Renal pelvis (tissue), 12 donors: ENCODE data around the gene ST6GALNAC3. TPM values are rescaled to one million over a fixed set of nuclear protein-coding genes. Genes with fewer than 3 reads are reported as not detected.
"Not testable (repeated sequence)": the region's sequence is repeated elsewhere in the genome, so short reads cannot be mapped to it uniquely, and the experiment has no call there.

Source experiments
- DNase-seq: peaks from one replicate; pipeline ENCODE4 v3.0.0-alpha.2; 2013
- long read RNA-seq, 16 experiments: transcript quantifications; one replicate each; lab custom pipeline, GENCODE V29; 2026
- polyA plus RNA-seq, 3 donors: library from polyadenylated mRNA; unstranded; fragments of 120-200 nt; gene quantifications; one replicate each; pipeline ENCODE4 v1.2.1, GENCODE V29; 2013; ENCODE audit not compliant: insufficient read length in 3 of 3

ST6GALNAC3 gene
- 10 to 100 TPM; 81.7 to 82.8 (median 81.9) TPM for polyA plus RNA-seq
- long read RNA-seq, donor 1, partial matches to known transcripts: 58 of 58 reads
- long read RNA-seq, donor 1, other reads (novel, unspliced or antisense): 0 of 58 reads
- long read RNA-seq, donor 2, partial matches to known transcripts: 66 of 70 reads
- long read RNA-seq, donor 2, other reads (novel, unspliced or antisense): 0 of 70 reads
- long read RNA-seq, donor 3, partial matches to known transcripts: 60 of 60 reads
- long read RNA-seq, donor 3, other reads (novel, unspliced or antisense): 0 of 60 reads
- long read RNA-seq, donor 4, partial matches to known transcripts: 19 of 19 reads
- long read RNA-seq, donor 4, other reads (novel, unspliced or antisense): 0 of 19 reads
- long read RNA-seq, donor 5, partial matches to known transcripts: 21 of 22 reads
- long read RNA-seq, donor 5, other reads (novel, unspliced or antisense): 0 of 22 reads
- long read RNA-seq, donor 6, partial matches to known transcripts: 61 of 61 reads
- long read RNA-seq, donor 6, other reads (novel, unspliced or antisense): 0 of 61 reads
- long read RNA-seq, donor 7, partial matches to known transcripts: 54 of 55 reads
- long read RNA-seq, donor 7, other reads (novel, unspliced or antisense): 0 of 55 reads
- long read RNA-seq, donor 8: 0 reads
- long read RNA-seq, donor 9, partial matches to known transcripts: 41 of 42 reads
- long read RNA-seq, donor 9, other reads (novel, unspliced or antisense): 0 of 42 reads
- long read RNA-seq, donor 10, partial matches to known transcripts: 38 of 40 reads
- long read RNA-seq, donor 10, other reads (novel, unspliced or antisense): 0 of 40 reads
- long read RNA-seq, donor 11, partial matches to known transcripts: 17 of 17 reads
- long read RNA-seq, donor 11, other reads (novel, unspliced or antisense): 0 of 17 reads
- long read RNA-seq, donor 12, partial matches to known transcripts: 37 of 38 reads
- long read RNA-seq, donor 12, other reads (novel, unspliced or antisense): 0 of 38 reads
- long read RNA-seq, donor 13, partial matches to known transcripts: 17 of 18 reads
- long read RNA-seq, donor 13, other reads (novel, unspliced or antisense): 0 of 18 reads
- long read RNA-seq, donor 14: 0 reads
- long read RNA-seq, donor 15, partial matches to known transcripts: 29 of 29 reads
- long read RNA-seq, donor 15, other reads (novel, unspliced or antisense): 0 of 29 reads
- long read RNA-seq, donor 16, partial matches to known transcripts: 57 of 58 reads
- long read RNA-seq, donor 16, other reads (novel, unspliced or antisense): 0 of 58 reads

GRCh38 chr1:76074321-76075187 is at the start of gene ST6GALNAC3:
ST6GALNAC3 (plus strand) TSS chr1:76074746.
- DNase-seq: peak; percentile 77

DNA sequence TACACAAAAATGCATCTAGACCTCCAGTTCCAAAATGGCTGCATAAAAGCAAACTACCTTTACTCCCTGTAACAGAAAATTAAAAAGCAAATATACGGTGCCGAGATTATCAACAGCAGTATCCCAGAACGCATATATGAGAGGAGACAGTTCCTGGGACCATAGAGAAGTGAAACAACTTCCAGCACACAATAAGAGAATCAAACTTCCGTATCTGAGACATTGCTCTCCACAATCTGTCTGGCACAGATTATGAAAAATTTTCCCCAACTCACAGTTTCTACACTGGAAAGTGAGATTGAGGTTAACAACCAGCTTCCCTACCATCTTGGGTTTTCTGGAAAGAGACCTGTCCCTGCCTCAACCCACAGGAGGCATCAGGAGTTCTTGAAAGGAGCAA is 47.2 kb upstream of the ST6GALNAC3 start:
- DNase-seq: no peak

DNA sequence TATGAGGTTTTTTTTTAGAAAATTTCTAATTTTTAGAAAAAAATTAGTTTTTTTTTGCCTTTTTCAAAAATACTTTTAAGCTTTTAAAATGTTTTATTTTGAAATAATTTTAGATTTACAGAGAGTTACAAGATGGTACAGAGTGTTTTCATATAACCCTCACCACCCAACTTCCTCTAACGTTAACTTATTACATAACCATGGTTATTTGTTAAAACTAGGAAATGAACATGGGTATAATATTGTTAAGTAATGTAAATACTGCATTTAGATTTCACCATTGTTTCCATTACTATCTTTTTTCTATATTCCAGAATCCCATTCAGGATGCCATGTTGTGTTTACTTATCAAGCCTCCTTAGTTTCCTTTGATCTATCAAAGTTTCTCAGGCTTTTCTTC is 45.2 kb upstream of the ST6GALNAC3 start:
- no peak for DNase-seq

- no peak for DNase-seq
Measured at GRCh38 chr1:76031496-76031895, 43.0 kb upstream of the ST6GALNAC3 start.

GRCh38 chr1:76033800-76034475 is 40.6 kb upstream of the ST6GALNAC3 start:
- no peak for DNase-seq

GRCh38 chr1:76035053-76035452 is 39.5 kb upstream of the ST6GALNAC3 start:
- DNase-seq: no peak

DNA sequence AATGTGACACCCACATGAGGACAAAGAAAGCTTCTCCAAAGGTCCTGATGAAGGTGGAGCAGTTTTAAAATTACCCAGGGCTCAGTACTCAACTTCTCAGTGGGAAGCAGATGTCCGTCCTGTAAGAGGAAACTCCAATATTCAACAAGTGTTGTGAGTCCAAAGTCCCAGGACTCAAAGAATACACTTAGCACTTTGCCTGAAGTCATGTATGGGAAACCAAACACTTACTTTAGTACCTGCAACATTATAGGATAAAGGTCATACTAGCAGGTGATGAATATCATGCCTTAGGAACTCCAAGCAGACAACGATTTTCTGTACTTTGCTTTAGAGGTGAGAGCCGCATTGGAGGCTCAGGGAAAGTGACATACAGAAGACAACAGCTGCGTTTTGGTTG is 37.2 kb upstream of the ST6GALNAC3 start:
- DNase-seq: no peak

DNA sequence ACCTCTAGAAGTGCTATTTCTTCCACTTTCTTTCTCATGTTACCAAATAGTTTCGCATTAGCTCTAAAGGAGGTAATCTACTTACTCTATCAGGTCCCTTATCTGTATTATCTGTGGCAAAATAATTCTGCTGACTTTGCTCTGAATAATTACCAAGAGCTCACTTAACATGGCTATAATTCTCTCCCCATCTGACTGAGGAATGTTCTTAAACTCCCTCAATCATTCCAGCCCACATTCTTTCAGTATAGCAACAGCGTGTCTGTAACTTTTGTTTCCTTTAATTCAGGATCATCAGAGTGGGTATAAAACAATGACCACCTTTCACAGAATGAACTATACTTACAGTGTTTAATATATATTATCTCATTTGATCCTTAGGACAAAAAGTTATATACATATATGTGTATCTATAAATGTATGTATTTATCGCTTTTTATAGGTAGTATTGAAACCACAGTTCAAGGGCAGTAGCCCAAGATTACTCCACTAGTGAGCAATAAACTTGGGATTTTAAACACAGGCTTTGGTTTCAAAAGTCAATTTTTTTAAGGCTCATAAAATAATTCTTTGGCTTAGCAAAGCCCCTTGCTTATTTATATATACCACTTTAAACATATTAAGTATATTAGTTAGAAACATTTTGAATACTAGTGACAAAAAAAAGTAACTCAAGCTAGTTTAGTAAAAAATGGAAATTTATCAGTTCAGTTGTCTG is 36.1 kb upstream of the ST6GALNAC3 start:
- DNase-seq: peak; percentile 43

DNA sequence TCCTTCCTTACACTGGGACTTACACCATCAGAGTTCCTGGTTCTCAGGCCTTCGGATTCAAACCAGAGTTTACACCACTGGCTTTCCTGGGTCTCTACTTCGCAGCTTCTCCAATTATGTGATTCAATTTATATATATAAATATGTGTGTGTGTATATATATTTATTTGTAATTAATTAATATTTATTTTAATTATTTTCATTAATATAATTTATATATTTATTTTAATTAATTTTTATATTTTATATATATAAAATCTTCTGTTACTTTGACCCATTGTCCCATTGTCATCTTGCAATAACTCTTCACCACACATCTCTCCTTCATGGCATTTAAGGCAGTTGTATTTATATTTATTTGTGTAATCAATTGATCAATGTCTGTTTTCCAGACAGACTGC is 28.4 kb upstream of the ST6GALNAC3 start:
- no peak for DNase-seq

- DNase-seq: no peak
Measured at GRCh38 chr1:76048219-76048618, 26.3 kb upstream of the ST6GALNAC3 start.

GRCh38 chr1:76048926-76049325 is 25.6 kb upstream of the ST6GALNAC3 start:
- no peak for DNase-seq

GRCh38 chr1:76049498-76049897 is 25.0 kb upstream of the ST6GALNAC3 start:
- no peak for DNase-seq

GRCh38 chr1:76050073-76050472 is 24.5 kb upstream of the ST6GALNAC3 start:
- DNase-seq: not testable (repeated sequence)

- no peak for DNase-seq
Measured at GRCh38 chr1:76053021-76053420, 21.5 kb upstream of the ST6GALNAC3 start.

- DNase-seq: no peak
Measured at GRCh38 chr1:76054359-76054758, 20.2 kb upstream of the ST6GALNAC3 start.

- DNase-seq: no peak
Measured at GRCh38 chr1:76055987-76056386, 18.6 kb upstream of the ST6GALNAC3 start.

DNA sequence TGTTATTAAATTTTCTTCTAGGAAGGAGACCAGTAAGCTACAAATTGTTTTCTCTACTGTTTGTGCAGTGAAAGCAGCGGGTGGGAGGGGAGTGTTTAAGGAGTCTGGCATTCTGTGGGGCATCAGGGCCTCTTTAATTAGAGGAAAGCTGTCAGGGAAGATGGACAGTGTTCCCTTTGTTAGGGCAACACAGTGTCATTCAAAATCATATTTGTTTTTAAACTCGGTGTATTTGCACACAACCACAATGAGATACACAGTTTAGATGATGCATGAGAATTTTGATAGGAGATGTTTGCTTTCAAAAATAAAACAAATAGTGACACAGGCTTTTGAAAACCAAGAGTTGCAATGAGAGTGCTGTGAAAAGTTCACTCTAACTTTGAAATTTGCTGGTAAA is 15.1 kb upstream of the ST6GALNAC3 start:
- no peak for DNase-seq

GRCh38 chr1:76065270-76065669 is 9.3 kb upstream of the ST6GALNAC3 start:
- no peak for DNase-seq

- DNase-seq: no peak
Measured at GRCh38 chr1:76066394-76066793, 8.2 kb upstream of the ST6GALNAC3 start.

DNA sequence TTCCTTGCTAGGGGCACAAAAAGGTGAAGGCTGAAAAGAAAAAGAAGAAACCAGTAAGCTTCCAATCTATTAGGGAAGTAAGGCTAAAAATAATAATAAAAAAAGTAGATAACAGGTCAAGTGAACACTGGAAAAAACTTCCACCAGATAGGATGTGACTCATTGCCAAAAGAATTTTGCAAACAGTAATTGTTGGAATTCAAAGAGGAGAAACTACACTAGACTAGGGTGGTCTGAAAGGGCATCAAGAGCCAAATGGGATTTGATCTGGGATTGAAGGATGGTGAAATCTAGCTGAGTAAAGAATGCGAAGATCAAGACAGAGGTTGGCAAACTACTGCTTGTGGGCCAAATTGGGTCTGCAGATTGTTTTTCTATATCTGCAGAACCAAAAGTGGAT is 6.0 kb upstream of the ST6GALNAC3 start:
- no peak for DNase-seq
